HL-60 (cell line): ENCODE results near the gene NAP1L4.

Experiments
- POLR2AphosphoS5 ChIP-seq: IDR thresholded peaks from 2 replicates; pipeline ENCODE4 v1.6.1; 2012; ENCODE audit warnings: low read depth
- TF ChIP-seq, protein P1 (sequence below): IDR thresholded peaks from one replicate; pipeline ENCODE4 v1.5.1; 2011; ENCODE audit warnings: low read length, control low read depth, inconsistent platforms; ENCODE audit not compliant: insufficient read depth
- TF ChIP-seq, protein P2 (sequence below): IDR thresholded peaks from 2 replicates; pipeline ENCODE4 v1.6.1; 2012; ENCODE audit warnings: low read depth; ENCODE audit not compliant: insufficient replicate concordance

GRCh38 chr11:3021125-3021524 lies 29.0 kb upstream of the NAP1L4 start:
- TF ChIP-seq, protein P1, sequence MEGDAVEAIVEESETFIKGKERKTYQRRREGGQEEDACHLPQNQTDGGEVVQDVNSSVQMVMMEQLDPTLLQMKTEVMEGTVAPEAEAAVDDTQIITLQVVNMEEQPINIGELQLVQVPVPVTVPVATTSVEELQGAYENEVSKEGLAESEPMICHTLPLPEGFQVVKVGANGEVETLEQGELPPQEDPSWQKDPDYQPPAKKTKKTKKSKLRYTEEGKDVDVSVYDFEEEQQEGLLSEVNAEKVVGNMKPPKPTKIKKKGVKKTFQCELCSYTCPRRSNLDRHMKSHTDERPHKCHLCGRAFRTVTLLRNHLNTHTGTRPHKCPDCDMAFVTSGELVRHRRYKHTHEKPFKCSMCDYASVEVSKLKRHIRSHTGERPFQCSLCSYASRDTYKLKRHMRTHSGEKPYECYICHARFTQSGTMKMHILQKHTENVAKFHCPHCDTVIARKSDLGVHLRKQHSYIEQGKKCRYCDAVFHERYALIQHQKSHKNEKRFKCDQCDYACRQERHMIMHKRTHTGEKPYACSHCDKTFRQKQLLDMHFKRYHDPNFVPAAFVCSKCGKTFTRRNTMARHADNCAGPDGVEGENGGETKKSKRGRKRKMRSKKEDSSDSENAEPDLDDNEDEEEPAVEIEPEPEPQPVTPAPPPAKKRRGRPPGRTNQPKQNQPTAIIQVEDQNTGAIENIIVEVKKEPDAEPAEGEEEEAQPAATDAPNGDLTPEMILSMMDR = peak; percentile 20
- TF ChIP-seq, protein P2, sequence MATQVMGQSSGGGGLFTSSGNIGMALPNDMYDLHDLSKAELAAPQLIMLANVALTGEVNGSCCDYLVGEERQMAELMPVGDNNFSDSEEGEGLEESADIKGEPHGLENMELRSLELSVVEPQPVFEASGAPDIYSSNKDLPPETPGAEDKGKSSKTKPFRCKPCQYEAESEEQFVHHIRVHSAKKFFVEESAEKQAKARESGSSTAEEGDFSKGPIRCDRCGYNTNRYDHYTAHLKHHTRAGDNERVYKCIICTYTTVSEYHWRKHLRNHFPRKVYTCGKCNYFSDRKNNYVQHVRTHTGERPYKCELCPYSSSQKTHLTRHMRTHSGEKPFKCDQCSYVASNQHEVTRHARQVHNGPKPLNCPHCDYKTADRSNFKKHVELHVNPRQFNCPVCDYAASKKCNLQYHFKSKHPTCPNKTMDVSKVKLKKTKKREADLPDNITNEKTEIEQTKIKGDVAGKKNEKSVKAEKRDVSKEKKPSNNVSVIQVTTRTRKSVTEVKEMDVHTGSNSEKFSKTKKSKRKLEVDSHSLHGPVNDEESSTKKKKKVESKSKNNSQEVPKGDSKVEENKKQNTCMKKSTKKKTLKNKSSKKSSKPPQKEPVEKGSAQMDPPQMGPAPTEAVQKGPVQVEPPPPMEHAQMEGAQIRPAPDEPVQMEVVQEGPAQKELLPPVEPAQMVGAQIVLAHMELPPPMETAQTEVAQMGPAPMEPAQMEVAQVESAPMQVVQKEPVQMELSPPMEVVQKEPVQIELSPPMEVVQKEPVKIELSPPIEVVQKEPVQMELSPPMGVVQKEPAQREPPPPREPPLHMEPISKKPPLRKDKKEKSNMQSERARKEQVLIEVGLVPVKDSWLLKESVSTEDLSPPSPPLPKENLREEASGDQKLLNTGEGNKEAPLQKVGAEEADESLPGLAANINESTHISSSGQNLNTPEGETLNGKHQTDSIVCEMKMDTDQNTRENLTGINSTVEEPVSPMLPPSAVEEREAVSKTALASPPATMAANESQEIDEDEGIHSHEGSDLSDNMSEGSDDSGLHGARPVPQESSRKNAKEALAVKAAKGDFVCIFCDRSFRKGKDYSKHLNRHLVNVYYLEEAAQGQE = no peak
- TF ChIP-seq POLR2AphosphoS5 = no peak
